Neuron (in vitro differentiated cells): Measurements from ENCODE around the gene ARHGAP22.

Experiments
- H2AFZ ChIP-seq: one replicate; pipeline ENCODE4 v1.6.1; 2013; ENCODE audit warnings: low read depth, mild to moderate bottlenecking, inconsistent platforms, low read length, moderate library complexity
- H3K27me3 ChIP-seq: one replicate; pipeline ENCODE4 v1.6.1; 2013; ENCODE audit warnings: low read length; ENCODE audit not compliant: insufficient read depth
- H3K36me3 ChIP-seq: one replicate; pipeline ENCODE4 v1.6.1; 2013; ENCODE audit warnings: low read length; ENCODE audit not compliant: insufficient read depth
- H3K4me1 ChIP-seq: one replicate; pipeline ENCODE4 v1.6.1; 2013; ENCODE audit warnings: low read length; ENCODE audit not compliant: insufficient read depth
- H3K4me3 ChIP-seq: 2 replicates; pipeline ENCODE4 v1.5.1; 2013; ENCODE audit warnings: mild to moderate bottlenecking, low read length, moderate library complexity
- H3K9me3 ChIP-seq: one replicate; pipeline ENCODE4 v1.6.1; 2013; ENCODE audit warnings: low read length

The ARHGAP22 gene

DNA sequence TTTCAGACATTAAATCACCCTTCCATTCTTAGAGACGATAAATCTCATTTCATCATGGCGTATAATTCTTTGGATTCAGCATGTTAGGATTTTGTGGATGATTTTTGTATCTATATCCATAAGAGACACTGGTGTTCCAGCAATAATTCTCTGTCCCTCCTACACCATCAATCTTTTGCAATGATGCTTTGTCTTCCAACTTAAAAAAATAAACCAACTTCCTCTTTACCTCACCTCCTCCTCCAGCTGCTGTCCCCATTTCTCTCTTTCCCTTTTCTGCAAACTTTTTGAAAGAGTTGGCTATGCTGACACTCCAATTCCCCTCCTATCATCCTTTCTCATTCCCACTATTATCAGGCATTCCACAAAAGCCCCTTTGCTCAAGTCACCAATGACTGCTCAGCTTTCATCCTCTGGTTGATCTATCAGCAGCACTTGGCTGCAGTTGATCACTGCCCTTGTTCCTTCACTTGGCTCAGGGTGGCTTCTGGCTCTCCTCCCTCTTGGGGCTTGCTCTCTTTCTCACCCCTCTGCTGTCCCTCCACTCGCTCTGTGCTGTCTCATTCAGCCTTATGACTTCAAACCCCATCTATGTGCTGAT, 130.0 kb downstream of the ARHGAP22 start:
- Histone ChIP-seq H2AFZ (no peak overlapping the region), H3K27me3 (no peaks in the 10 kb centered on the region), H3K36me3 (no peaks in the 10 kb centered on the region), H3K4me3 (no peak overlapping the region), H3K9me3 (no peaks in the 10 kb centered on the region), H3K4me1 (no peaks in the 10 kb centered on the region)

DNA sequence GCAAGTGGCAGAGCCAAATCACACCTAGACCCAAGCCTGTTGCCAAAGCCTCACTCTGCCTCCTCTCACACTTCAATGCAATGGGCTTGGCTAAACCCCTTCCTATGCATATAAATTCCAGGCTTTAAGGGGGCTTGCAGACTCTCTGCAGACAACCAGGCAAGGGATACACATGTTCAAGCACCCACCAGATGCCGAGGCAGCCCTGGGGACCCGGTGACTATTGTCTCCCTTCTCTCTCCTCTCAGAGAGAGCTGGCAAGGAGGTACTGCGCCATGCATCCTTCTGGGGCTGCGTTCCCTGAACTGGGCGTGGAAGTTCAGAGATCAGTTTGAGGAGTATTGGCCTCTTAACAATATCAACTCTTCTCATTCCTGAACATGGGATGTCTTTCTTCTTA, 131.2 kb downstream of the ARHGAP22 start:
- no peak overlapping the region for H2AFZ ChIP-seq
- H3K27me3 ChIP-seq, result no peaks in the 10 kb centered on the region
- H3K4me3 ChIP-seq, result no peak overlapping the region
- no peaks in the 10 kb centered on the region for H3K9me3 ChIP-seq
- H3K4me1 ChIP-seq, result no peaks in the 10 kb centered on the region
- H3K36me3 ChIP-seq, result no peaks in the 10 kb centered on the region

DNA sequence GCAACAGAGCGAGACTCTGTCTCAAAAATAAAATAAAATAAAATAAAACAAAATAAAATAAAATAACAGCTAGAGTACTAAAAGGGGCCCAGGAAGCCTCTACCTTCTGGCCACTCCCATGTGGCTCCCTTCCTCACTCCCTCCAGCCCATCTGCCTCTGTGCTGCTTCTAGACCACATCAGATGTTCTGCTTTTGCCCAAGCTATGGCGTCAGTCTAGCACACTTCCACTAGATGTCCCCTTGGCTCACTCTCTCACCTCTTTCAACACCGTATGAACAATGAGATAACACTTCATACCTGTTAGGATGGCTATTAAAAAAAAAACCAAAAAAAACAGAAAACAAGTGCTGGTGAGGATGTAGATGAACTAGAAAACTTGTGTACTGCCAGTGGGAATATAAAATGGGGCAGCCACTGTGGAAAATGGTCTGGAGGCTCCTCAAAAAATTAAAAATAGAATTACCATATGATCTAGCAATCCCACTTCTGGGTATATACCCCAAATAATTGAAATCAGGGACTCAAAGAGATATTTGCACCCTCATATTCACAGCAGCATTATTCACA, 132.3 kb downstream of the ARHGAP22 start:
- no peaks in the 10 kb centered on the region for H3K4me1 ChIP-seq
- no peaks in the 10 kb centered on the region for H3K9me3 ChIP-seq
- H3K4me3 ChIP-seq, result no peak overlapping the region
- no peaks in the 10 kb centered on the region for H3K36me3 ChIP-seq
- H2AFZ ChIP-seq, result no peak overlapping the region
- no peaks in the 10 kb centered on the region for H3K27me3 ChIP-seq

DNA sequence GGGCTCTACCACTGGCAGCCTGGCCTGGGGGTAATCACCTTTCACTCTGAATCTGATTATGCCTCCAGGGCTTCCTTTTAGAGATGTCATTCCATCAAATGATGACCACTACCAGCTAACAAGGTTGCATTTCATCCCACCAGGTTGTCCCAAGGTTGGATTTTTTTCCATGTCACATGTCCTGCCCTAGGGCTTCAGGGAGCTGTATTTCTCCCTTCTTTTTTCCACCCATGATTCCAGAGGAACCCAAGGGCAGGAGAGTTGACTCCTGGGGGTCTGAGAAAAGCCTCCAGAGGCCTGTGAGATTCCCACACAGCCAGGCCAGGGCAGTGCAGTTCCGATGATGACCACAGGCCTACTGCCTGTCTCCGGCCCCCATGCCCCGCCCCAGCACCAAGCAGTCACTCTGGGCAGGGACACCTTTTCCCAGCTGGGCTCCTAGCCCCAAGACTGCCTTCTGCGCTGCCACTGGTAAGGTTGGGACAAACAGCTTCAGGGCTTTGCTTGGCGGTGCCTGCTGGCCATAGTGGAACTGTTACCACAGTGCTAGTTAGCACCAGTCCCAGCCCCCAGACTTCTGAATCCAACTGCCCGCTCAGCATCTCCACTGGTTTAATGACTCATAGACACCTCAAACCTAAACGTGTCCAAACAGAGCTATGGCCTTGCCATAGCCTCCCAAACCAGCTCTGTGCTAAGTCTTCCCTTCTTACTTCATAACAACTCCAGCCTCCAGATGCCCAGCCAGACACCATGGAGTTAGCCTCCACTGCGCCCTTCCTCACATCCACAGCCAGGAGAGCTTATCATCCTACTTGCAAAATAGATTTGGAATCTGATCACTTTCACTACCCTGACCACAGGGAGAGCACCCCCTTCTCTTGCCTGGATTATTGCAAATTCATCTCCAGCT, 133.7 kb downstream of the ARHGAP22 start:
- H3K27me3 ChIP-seq, result no peaks in the 10 kb centered on the region
- no peak overlapping the region for H2AFZ ChIP-seq
- no peaks in the 10 kb centered on the region for H3K4me1 ChIP-seq
- H3K36me3 ChIP-seq, result no peaks in the 10 kb centered on the region
- H3K9me3 ChIP-seq, result no peaks in the 10 kb centered on the region
- H3K4me3 ChIP-seq, result no peak overlapping the region

DNA sequence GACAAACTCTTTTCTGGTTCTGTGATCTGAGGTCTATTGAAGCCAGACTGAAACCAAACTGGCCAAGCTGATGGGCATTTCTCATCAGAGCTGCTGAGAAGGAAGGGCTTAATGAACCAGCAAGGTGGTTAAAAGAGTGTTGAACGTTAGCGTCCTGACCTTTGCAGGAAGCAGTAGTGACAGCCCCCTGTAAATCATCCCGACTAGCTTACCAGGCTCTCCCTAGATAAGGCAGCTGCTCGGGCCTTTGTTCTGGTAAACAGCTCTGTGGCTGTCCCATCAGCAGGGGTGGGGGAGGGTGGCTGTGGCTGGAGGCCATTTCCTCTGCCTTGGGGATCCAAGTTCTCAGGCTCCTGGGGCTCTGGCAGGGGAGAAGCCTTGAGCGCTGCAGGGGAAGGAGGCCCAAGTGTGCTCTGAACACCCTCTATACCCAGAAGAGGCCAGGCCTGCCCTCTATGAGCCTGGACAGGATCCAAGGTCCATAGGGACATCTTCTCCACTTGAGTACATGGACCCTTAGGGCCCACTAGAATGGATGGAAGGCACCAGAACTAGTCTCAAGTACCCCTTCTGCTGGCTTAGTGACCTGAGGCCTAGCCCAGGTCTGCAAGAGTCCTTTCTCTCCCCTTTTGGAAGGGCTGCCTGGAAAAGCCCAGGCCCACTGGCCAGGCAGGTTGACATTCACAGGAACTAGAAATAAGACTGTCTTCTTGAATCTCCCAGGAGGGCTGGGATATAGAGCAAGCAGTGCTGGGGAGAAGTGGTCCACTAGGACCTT, 134.6 kb downstream of the ARHGAP22 start:
- H3K9me3 ChIP-seq, result no peaks in the 10 kb centered on the region
- H2AFZ ChIP-seq, result peak overlapping the region; percentile 5
- no peaks in the 10 kb centered on the region for H3K27me3 ChIP-seq
- no peaks in the 10 kb centered on the region for H3K4me1 ChIP-seq
- H3K4me3 ChIP-seq, result no peak overlapping the region
- H3K36me3 ChIP-seq, result no peaks in the 10 kb centered on the region

DNA sequence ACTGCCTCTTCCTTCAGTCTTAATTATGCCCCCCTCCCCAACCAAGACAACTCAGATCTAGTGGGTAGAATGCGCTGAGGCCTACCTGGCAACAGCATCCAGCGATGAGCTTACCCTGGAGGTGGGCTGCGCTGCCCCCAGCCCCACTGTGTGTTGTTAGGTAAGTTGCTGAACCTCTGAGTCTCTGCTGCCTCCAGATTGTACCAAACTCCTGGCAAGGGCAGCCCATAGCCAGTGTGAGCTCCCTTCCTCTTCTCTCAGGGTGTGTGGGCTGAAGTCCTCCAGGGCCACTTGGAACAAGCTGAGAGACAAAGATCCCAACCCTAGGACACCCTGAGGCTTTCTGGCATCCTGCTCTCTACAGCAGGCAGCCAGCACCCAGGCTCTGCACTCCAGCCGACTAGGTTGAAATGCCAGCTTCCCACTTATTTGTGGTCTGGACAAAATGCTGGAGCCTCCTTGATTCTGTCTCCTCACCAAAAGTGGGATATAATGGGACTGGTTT, 135.3 kb downstream of the ARHGAP22 start:
- Histone ChIP-seq H3K4me3 (no peak overlapping the region), H2AFZ (peak overlapping the region; percentile 5), H3K36me3 (no peaks in the 10 kb centered on the region), H3K27me3 (no peaks in the 10 kb centered on the region), H3K4me1 (no peaks in the 10 kb centered on the region), H3K9me3 (no peaks in the 10 kb centered on the region)

DNA sequence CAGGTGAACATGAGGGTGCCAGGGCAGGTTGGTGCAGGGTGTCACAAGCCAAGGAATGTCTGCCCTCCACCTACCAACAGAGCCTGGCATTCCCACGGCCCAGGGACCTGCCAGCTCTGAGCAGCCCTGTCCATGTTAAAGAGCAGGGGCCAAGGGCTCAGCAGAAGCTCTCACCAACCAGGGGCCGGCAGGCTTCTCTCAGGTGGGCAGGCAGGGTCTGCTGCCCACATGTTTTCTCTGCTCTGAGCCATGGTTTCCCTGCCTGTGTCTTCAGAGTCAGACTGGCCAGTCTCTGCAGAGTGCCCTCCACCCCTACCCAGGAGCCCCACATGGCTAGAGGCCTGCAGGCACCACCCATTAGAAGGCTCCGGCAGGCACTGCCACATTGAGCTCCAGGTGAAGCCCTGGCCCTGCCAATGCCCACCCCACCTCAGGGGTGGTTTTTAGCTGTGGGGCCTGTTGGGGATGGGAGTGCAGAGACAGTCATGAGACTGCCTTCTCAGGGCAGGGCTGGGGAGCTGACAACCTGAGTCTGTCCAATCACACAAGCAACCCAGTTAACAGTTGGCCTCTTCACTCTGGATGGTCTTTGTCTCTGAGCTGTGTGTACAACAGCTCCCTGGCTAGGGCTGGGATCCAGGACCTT, 135.9 kb downstream of the ARHGAP22 start:
- no peaks in the 10 kb centered on the region for H3K27me3 ChIP-seq
- H3K4me1 ChIP-seq, result no peaks in the 10 kb centered on the region
- no peaks in the 10 kb centered on the region for H3K9me3 ChIP-seq
- H3K36me3 ChIP-seq, result no peaks in the 10 kb centered on the region
- no peak overlapping the region for H3K4me3 ChIP-seq
- H2AFZ ChIP-seq, result no peak overlapping the region

DNA sequence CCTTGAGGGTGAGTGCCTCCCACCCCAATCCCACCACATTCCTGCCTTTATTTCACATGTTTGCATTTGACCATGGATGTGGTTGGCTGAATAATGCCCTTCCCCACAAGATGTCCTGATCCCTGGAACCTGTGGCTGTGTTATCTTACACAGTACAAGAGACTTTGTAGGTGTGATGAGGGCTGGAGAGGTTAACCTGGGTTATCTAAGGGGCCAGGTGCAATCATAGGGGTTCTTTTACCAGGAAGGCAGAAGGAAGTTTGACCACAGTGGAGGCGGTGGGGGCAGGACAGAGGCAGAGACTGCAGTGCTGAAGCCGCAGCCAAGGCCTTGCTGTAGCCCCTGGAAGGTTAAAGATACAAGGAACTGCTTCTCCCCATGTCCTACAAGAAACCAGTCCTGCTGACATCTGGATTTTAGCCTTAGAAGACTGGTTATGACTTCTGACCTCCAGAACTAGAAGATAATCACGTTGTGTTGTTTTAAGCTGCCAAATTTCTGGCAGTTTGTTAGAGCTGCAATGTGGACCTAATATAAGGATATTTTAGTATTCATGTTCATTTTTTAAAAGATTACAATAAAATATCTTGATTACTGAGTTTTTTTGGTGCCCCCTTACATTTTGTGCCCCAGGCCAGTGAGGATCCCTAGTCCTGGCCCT, 136.6 kb downstream of the ARHGAP22 start:
- Histone ChIP-seq H3K9me3 (no peaks in the 10 kb centered on the region), H3K4me1 (no peaks in the 10 kb centered on the region), H3K27me3 (no peaks in the 10 kb centered on the region), H3K36me3 (no peaks in the 10 kb centered on the region), H2AFZ (no peak overlapping the region), H3K4me3 (no peak overlapping the region)

DNA sequence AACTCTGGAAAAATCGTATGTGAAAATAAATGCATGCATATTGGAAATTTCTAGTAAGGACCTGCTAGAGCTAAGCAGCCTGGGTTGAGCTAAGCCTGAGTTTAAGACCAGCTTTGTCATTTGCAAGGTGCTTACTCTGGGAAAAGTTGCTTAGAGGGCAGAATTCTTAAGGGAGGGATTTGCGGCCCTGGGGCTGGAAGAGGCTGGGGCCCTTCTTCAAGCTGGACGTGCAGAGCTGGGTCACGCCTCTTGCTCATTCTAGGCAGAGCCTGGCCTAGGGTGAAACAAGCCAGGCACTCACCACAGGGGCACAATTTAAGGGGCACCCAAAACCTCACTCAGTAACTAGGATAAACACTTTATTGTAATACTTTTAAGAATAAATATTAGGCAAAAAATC, 137.2 kb downstream of the ARHGAP22 start:
- Histone ChIP-seq H3K4me3 (no peak overlapping the region), H2AFZ (no peak overlapping the region), H3K36me3 (no peaks in the 10 kb centered on the region), H3K27me3 (no peaks in the 10 kb centered on the region), H3K4me1 (no peaks in the 10 kb centered on the region), H3K9me3 (no peaks in the 10 kb centered on the region)

DNA sequence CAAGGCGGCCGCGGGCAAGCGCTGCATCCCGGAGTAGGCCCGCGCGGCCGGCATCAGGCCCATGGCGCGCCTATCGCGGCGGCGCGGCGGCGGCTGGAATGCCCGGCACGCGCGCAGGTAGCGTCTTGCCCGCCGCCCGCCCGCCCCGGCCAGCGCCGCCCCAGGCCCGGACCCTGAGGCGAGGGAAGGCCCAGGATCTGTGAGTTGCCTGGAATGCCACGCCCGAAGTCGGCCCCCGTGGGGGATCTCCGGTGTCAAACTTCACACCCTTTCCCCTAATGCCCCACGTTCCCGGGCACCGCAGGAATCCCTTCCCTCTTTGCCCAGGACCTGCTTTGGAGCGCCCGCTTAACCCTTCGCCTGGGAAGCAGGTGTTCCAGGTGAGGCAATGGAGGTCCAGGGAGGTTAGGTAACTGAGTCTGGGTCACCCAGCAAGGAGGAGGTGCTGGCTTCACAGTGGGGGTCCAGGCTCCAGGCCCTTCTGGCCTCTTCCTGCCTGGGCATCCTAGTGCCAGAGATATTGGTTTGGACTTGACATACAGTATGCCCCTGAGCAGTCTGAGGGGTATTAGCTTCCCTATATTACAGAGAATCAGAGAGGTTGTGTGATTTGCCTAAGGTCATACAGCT, 138.1 kb downstream of the ARHGAP22 start:
- Histone ChIP-seq H3K4me1 (no peaks in the 10 kb centered on the region), H3K4me3 (no peak overlapping the region), H2AFZ (no peak overlapping the region), H3K27me3 (no peaks in the 10 kb centered on the region), H3K36me3 (no peaks in the 10 kb centered on the region), H3K9me3 (no peaks in the 10 kb centered on the region)

DNA sequence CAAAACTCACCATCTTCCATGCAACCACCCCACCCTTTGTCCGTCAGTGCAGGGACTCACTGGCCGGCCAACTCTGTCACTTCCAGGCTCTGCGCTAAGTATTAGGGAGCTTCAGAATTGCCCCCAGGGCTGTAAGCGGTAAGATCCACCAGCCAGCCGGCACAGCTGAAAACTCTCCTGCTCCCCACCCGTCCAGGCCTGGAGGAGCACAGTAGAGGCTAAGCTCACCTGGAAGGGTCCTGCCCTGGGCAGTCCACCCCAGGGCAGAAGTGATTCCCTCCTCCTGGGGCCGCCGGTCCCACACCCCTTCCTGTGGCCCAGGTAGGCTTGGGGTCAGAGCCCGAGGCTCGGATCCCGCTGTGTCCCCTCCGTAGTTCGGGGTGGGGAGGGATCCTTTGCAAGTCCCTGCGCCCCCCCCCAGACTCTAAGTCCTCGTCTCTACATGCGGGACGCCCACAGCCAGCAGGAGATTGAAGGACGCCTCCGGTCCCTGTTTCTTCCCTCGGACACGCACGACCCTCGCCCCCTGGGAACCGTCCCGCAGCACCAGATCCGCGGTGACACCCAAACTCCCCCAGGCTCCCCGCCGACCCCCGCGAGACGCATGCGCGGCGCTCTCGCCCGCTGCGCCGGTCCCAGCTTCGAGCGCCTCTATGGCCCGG, 138.9 kb downstream of the ARHGAP22 start:
- no peaks in the 10 kb centered on the region for H3K36me3 ChIP-seq
- no peaks in the 10 kb centered on the region for H3K9me3 ChIP-seq
- no peak overlapping the region for H2AFZ ChIP-seq
- H3K4me1 ChIP-seq, result no peaks in the 10 kb centered on the region
- no peaks in the 10 kb centered on the region for H3K27me3 ChIP-seq
- H3K4me3 ChIP-seq, result no peak overlapping the region
